ENCODE data around the gene POMP. TPM values are rescaled to one million over a fixed set of nuclear protein-coding genes. Genes with fewer than 3 reads are reported as not detected.
"Not testable (repeated sequence)": the region's sequence is repeated elsewhere in the genome, so short reads cannot be mapped to it uniquely, and the experiment has no call there.

POMP gene
- total and polyA plus RNA-seq, 5 donors from 2014 or later, result 27.3 to 138 (median 107) TPM

DNA sequence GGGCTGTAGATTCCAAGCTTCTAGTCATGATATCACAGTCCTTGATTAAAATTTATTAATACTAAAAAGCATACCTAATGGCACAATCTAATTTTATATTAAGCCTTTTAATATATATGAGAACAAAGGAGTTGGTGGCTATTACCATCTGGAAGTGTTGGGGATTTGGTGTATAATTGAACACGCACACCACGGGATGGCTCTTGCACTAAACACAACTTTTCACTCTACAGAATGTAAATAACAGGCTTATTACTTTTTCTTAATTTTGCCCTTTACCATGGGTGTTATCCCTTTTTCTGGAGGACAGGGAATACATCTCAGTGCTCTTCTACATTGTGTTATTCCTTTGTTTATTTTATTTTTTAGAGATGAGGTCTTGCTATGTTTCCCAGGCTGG lies 21.6 kb downstream of the POMP start:
- Mint-ChIP-seq H3K4me3 (no peak overlapping the region), H3K4me1 (peaks cover 0 to 4% (median 0%) of the 10 kb centered on the region in 4 donors), H3K27me3 (no peaks in the 10 kb centered on the region), H3K9me3 (peaks cover 0 to 2% (median 0%) of the 10 kb centered on the region in 7 donors), H3K36me3 (peaks cover 6% of the 10 kb centered on the region), H3K27ac (no peak overlapping the region)
- H3K27ac ChIP-seq (ENCODE audit: insufficient read depth, low read length, poor library complexity, severe bottlenecking), result no peak overlapping the region
- no peak overlapping the region for H3K4me3 ChIP-seq (ENCODE audit: low read depth, low read length)
- ATAC-seq (ENCODE audit: low read depth in 2 of 2) (no peak), DNase-seq (no peak)
- no peaks in the 10 kb centered on the region for H3K27me3 ChIP-seq (ENCODE audit: control insufficient read depth, insufficient read depth, low read length)
- H3K36me3 ChIP-seq (ENCODE audit: control insufficient read depth, insufficient read depth, low read length), result peaks cover 44% of the 10 kb centered on the region
- no peaks in the 10 kb centered on the region for H3K9me3 ChIP-seq (ENCODE audit: control insufficient read depth in 2 of 2, low read length in 2 of 2)
- H3K4me1 ChIP-seq (ENCODE audit: control insufficient read depth, insufficient read depth, low read length, poor library complexity, severe bottlenecking), result no peaks in the 10 kb centered on the region

DNA sequence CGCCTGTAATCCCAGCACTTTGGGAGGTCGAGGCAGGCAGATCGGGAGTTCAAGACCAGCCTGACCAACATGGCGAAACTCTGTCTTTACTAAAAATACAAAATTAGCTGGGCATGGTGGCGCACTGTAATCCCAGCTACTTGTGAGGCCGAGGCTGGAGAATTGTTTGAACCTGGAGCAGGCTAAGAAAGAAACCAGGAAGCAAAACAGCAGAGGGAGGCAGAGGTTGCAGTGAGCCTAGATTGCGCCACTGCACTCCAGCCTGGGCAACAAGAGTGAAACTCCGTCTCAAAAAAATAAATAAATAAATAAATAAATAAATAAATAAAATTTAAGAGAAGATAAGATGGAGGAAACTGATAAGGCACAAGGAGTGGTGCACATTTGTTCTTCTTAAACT lies 24.2 kb downstream of the POMP start:
- not testable (repeated sequence) for H3K9me3 ChIP-seq (ENCODE audit: control insufficient read depth in 2 of 2, low read length in 2 of 2); H3K9me3 Mint-ChIP-seq; H3K36me3 Mint-ChIP-seq; H3K27me3 Mint-ChIP-seq; H3K4me3 ChIP-seq (ENCODE audit: low read depth, low read length); H3K27ac ChIP-seq (ENCODE audit: insufficient read depth, low read length, poor library complexity, severe bottlenecking); H3K4me3 Mint-ChIP-seq; DNase-seq; H3K27me3 ChIP-seq (ENCODE audit: control insufficient read depth, insufficient read depth, low read length); ATAC-seq (ENCODE audit: low read depth in 2 of 2); H3K4me1 ChIP-seq (ENCODE audit: control insufficient read depth, insufficient read depth, low read length, poor library complexity, severe bottlenecking); H3K4me1 Mint-ChIP-seq
- peak overlapping the region in 1 of 3 donors; percentile 45 for H3K27ac Mint-ChIP-seq
- peaks cover 20% of the 10 kb centered on the region for H3K36me3 ChIP-seq (ENCODE audit: control insufficient read depth, insufficient read depth, low read length)

DNA sequence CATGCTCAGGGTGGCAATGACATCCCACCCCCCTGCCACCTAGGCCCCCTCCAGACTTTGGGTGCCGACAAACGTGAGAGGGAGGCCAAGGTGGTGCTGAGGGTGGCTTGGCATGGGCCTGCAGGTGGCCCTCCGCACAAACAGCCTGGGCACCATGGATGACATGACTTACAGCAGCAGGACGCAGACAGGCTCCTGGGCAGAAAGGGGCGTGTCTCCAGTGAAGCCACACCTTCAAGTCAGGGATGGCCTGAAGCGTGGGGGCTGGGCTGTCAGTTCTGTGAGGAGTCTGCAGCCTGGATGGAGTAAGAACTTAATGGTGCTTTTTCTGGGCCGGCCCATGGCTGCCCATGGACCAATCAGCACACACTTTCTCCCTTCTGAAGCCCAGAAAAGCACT lies 25.3 kb downstream of the POMP start:
- DNase-seq (no peak), ATAC-seq (ENCODE audit: low read depth in 2 of 2) (no peak)
- Mint-ChIP-seq H3K27ac (no peak overlapping the region), H3K9me3 (peaks cover 0 to 13% (median 5%) of the 10 kb centered on the region in 7 donors), H3K4me3 (no peak overlapping the region), H3K36me3 (no peaks in the 10 kb centered on the region), H3K4me1 (no peaks in the 10 kb centered on the region), H3K27me3 (peaks cover 7% of the 10 kb centered on the region)
- Histone ChIP-seq H3K27me3 (ENCODE audit: control insufficient read depth, insufficient read depth, low read length) (no peaks in the 10 kb centered on the region), H3K4me3 (ENCODE audit: low read depth, low read length) (no peak overlapping the region), H3K9me3 (ENCODE audit: control insufficient read depth in 2 of 2, low read length in 2 of 2) (peaks cover 0 to 5% of the 10 kb centered on the region in 2 experiments), H3K4me1 (ENCODE audit: control insufficient read depth, insufficient read depth, low read length, poor library complexity, severe bottlenecking) (no peaks in the 10 kb centered on the region), H3K36me3 (ENCODE audit: control insufficient read depth, insufficient read depth, low read length) (peaks cover 10% of the 10 kb centered on the region), H3K27ac (ENCODE audit: insufficient read depth, low read length, poor library complexity, severe bottlenecking) (no peak overlapping the region)

DNA sequence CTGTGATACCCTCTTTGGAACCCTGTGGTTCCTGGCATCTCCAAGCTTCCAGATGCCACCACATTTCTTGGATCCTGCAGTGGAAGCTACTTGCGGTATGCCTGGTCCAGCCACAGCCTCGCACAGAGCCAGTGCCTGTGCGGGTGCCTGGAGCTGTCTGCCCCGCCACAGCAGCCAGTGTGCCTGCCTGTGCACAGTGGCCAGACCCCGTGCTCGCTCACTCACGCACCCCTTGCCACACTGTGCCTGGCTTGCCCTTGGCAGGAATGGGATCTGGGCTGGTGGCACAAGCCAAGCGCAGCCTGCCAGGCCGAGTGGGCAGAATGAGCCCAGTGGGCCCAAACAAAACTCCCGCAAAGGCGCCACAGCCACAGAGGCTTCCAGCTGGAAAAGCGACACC lies 26.2 kb downstream of the POMP start:
- H3K36me3 Mint-ChIP-seq, result no peaks in the 10 kb centered on the region
- Histone ChIP-seq H3K27me3 (ENCODE audit: control insufficient read depth, insufficient read depth, low read length) (no peaks in the 10 kb centered on the region), H3K4me3 (ENCODE audit: low read depth, low read length) (no peak overlapping the region), H3K4me1 (ENCODE audit: control insufficient read depth, insufficient read depth, low read length, poor library complexity, severe bottlenecking) (no peaks in the 10 kb centered on the region), H3K27ac (ENCODE audit: insufficient read depth, low read length, poor library complexity, severe bottlenecking) (no peak overlapping the region), H3K9me3 (ENCODE audit: control insufficient read depth in 2 of 2, low read length in 2 of 2) (peaks cover 0 to 5% of the 10 kb centered on the region in 2 experiments), H3K36me3 (ENCODE audit: control insufficient read depth, insufficient read depth, low read length) (peaks cover 4% of the 10 kb centered on the region)
- no peak for ATAC-seq (ENCODE audit: low read depth in 2 of 2)
- H3K4me1 Mint-ChIP-seq, result no peaks in the 10 kb centered on the region
- peaks cover 7% of the 10 kb centered on the region for H3K27me3 Mint-ChIP-seq
- no peak for DNase-seq
- no peak overlapping the region for H3K4me3 Mint-ChIP-seq
- H3K27ac Mint-ChIP-seq, result no peak overlapping the region
- peaks cover 2 to 22% (median 8%) of the 10 kb centered on the region in 7 donors for H3K9me3 Mint-ChIP-seq

DNA sequence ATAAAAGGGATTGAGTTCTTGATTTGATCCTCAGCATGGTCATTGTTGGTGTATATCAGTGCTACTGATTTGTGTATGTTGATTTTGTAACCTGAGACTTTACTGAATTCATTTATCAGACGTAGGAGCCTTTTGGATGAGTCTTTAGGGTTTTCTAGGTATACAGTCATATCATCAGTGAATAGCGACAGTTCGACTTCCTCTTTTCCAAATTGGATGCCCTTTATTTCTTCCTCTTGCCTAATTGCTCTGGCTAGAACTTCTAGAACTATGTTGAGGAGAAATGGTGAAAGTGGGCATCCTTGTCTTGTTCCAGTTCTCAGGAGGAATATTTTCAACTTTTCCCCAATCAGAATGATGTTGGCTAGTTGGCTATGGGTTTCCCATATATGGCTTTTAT lies 27.0 kb downstream of the POMP start:
- no peak for ATAC-seq (ENCODE audit: low read depth in 2 of 2)
- Mint-ChIP-seq H3K4me1 (no peaks in the 10 kb centered on the region), H3K4me3 (no peak overlapping the region), H3K9me3 (peaks cover 2 to 29% (median 8%) of the 10 kb centered on the region in 7 donors), H3K27ac (no peak overlapping the region), H3K27me3 (peaks cover 7% of the 10 kb centered on the region), H3K36me3 (no peaks in the 10 kb centered on the region)
- Histone ChIP-seq H3K36me3 (ENCODE audit: control insufficient read depth, insufficient read depth, low read length) (no peaks in the 10 kb centered on the region), H3K4me1 (ENCODE audit: control insufficient read depth, insufficient read depth, low read length, poor library complexity, severe bottlenecking) (no peaks in the 10 kb centered on the region), H3K4me3 (ENCODE audit: low read depth, low read length) (no peak overlapping the region), H3K9me3 (ENCODE audit: control insufficient read depth in 2 of 2, low read length in 2 of 2) (peaks cover 0 to 5% of the 10 kb centered on the region in 2 experiments), H3K27ac (ENCODE audit: insufficient read depth, low read length, poor library complexity, severe bottlenecking) (no peak overlapping the region), H3K27me3 (ENCODE audit: control insufficient read depth, insufficient read depth, low read length) (no peaks in the 10 kb centered on the region)
- DNase-seq, result no peak

DNA sequence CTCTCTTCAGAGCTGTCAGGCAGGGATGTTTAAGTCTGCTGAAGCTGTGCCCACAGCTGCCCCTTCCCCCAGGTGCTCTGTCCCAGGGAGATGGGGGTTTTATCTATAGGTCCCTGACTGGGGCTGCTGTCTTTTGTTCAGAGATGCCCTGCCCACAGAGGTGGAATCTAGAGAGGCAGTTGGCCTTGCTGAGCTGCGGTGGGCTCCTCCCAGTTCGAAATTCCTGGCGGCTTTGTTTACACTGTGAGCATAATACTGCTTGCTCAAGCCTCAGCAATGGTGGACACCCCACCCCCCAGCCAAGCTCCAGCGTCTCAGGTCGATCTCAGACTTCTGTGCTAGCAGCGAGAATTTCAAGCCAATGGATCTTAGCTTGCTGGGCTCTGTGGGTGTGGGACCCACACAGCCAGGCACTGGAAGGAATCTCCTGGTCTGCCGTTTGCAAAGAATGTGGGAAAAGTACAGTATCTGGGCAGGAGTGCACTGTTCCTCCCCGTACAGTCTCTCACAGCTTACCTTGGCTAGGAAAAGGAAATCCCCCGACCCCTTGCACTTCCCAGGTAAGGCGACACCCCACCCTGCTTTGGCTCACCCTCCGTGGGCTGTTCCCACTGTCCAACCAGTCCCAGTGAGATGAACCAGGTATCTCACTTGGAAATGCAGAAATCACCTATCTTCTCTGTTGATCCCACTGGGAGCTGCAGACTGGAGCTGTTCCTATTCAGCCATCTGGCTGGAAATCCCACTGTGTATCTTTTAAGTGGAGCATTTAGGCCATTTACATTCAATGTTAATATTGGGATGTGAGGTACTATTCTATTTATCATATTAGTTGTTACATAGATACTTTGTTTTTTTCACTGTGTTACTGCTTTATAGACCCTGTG lies 34.9 kb downstream of the POMP start:
- Mint-ChIP-seq H3K9me3 (peaks cover 3 to 26% (median 10%) of the 10 kb centered on the region in 7 donors), H3K36me3 (peaks cover 20% of the 10 kb centered on the region)
- H3K27me3 ChIP-seq (ENCODE audit: control insufficient read depth, insufficient read depth, low read length); H3K36me3 ChIP-seq (ENCODE audit: control insufficient read depth, insufficient read depth, low read length); H3K4me1 Mint-ChIP-seq; H3K27ac ChIP-seq (ENCODE audit: insufficient read depth, low read length, poor library complexity, severe bottlenecking); H3K9me3 ChIP-seq (ENCODE audit: control insufficient read depth in 2 of 2, low read length in 2 of 2); H3K27ac Mint-ChIP-seq; H3K4me1 ChIP-seq (ENCODE audit: control insufficient read depth, insufficient read depth, low read length, poor library complexity, severe bottlenecking); ATAC-seq (ENCODE audit: low read depth in 2 of 2); H3K27me3 Mint-ChIP-seq; H3K4me3 ChIP-seq (ENCODE audit: low read depth, low read length); DNase-seq; H3K4me3 Mint-ChIP-seq: not testable (repeated sequence)

DNA sequence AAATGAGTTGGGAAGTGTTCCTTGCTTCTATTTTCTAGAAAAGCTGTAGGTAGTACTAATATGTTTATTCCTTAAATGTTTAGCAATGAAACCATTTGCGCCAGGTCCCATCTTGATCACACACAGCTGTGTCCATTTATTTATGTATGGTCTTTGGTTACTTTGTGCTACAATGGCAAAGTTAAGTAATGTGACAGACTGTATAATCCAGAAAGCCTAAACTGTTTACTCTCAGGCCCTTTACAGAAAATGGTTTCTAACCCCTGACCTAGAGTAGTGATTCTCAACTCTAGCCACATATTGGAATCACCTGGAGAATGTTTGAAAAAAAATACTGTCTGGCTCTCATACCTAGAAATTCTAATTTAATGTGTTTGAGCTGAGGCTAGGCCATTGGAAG lies 38.5 kb downstream of the POMP start:
- DNase-seq, result no peak
- Histone ChIP-seq H3K36me3 (ENCODE audit: control insufficient read depth, insufficient read depth, low read length) (peaks cover 40% of the 10 kb centered on the region), H3K9me3 (ENCODE audit: control insufficient read depth in 2 of 2, low read length in 2 of 2) (no peaks in the 10 kb centered on the region), H3K27ac (ENCODE audit: insufficient read depth, low read length, poor library complexity, severe bottlenecking) (no peak overlapping the region), H3K27me3 (ENCODE audit: control insufficient read depth, insufficient read depth, low read length) (no peaks in the 10 kb centered on the region), H3K4me3 (ENCODE audit: low read depth, low read length) (no peak overlapping the region), H3K4me1 (ENCODE audit: control insufficient read depth, insufficient read depth, low read length, poor library complexity, severe bottlenecking) (no peaks in the 10 kb centered on the region)
- Mint-ChIP-seq H3K4me3 (no peak overlapping the region), H3K36me3 (peaks cover 51% of the 10 kb centered on the region), H3K9me3 (peaks cover 1 to 6% (median 4%) of the 10 kb centered on the region in 7 donors), H3K27ac (no peak overlapping the region), H3K27me3 (no peaks in the 10 kb centered on the region), H3K4me1 (no peaks in the 10 kb centered on the region)
- no peak for ATAC-seq (ENCODE audit: low read depth in 2 of 2)

DNA sequence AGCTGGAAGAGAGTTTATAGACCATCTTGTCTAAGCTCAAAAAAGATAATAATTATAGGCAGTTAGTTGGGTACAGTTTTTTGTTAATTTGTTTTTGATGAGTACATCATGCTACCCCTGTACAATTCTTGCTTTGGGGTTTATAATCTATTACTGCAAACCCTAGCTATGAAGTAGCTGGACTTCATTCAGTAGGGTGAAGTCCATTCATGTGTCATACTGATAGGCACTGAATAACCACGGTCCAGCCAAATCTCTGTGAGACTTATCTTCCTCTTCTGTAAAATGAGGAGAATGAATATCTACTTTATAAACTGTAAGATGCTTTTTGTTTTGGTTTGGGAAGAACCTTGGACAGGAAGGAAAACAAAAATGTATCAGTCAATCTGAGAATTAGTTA lies 40.3 kb downstream of the POMP start:
- no peak overlapping the region for H3K4me3 Mint-ChIP-seq
- no peak overlapping the region for H3K27ac ChIP-seq (ENCODE audit: insufficient read depth, low read length, poor library complexity, severe bottlenecking)
- no peaks in the 10 kb centered on the region for H3K9me3 ChIP-seq (ENCODE audit: control insufficient read depth in 2 of 2, low read length in 2 of 2)
- H3K36me3 Mint-ChIP-seq, result peaks cover 63% of the 10 kb centered on the region
- no peaks in the 10 kb centered on the region for H3K4me1 ChIP-seq (ENCODE audit: control insufficient read depth, insufficient read depth, low read length, poor library complexity, severe bottlenecking)
- no peak for DNase-seq
- H3K27me3 Mint-ChIP-seq, result no peaks in the 10 kb centered on the region
- no peaks in the 10 kb centered on the region for H3K27me3 ChIP-seq (ENCODE audit: control insufficient read depth, insufficient read depth, low read length)
- H3K4me3 ChIP-seq (ENCODE audit: low read depth, low read length), result no peak overlapping the region
- H3K36me3 ChIP-seq (ENCODE audit: control insufficient read depth, insufficient read depth, low read length), result peaks cover 53% of the 10 kb centered on the region
- peaks cover 0 to 2% (median 0%) of the 10 kb centered on the region in 7 donors for H3K9me3 Mint-ChIP-seq
- ATAC-seq (ENCODE audit: low read depth in 2 of 2), result no peak
- no peaks in the 10 kb centered on the region for H3K4me1 Mint-ChIP-seq
- no peak overlapping the region for H3K27ac Mint-ChIP-seq
